Colon (tissue), 2 donors: ENCODE measurements around the gene TSKU.

Source experiments
- FAIRE-seq: peaks from 2 replicates; lab custom pipeline; 2012; peaks lifted over from hg19 to GRCh38; lab: Jason Lieb, UNC
- donor health status: control.
- donor health status: control.

The TSKU gene

GRCh38 chr11:76752321-76753143, 30.6 kb upstream of the TSKU start:
- FAIRE-seq, result no peak

GRCh38 chr11:76753449-76753848, 29.7 kb upstream of the TSKU start:
- no peak for FAIRE-seq

- no peak for FAIRE-seq
Measured at GRCh38 chr11:76753950-76754349, 29.2 kb upstream of the TSKU start.

- FAIRE-seq, result no peak
Measured at GRCh38 chr11:76756341-76756741, 26.8 kb upstream of the TSKU start.

- no peak for FAIRE-seq
Measured at GRCh38 chr11:76758311-76758710, 24.8 kb upstream of the TSKU start.

- FAIRE-seq, result no peak
Measured at GRCh38 chr11:76759092-76759491, 24.1 kb upstream of the TSKU start.

GRCh38 chr11:76759517-76759916, 23.6 kb upstream of the TSKU start:
- FAIRE-seq, result no peak

GRCh38 chr11:76760236-76760635, 22.9 kb upstream of the TSKU start:
- no peak for FAIRE-seq

- FAIRE-seq, result no peak
Measured at GRCh38 chr11:76761718-76762355, 21.3 kb upstream of the TSKU start.

- no peak for FAIRE-seq
Measured at GRCh38 chr11:76762356-76762752, 20.8 kb upstream of the TSKU start.

- no peak for FAIRE-seq
Measured at GRCh38 chr11:76762867-76763572, 20.1 kb upstream of the TSKU start.

- FAIRE-seq, result no peak
Measured at GRCh38 chr11:76763573-76764346, 19.4 kb upstream of the TSKU start.

- no peak for FAIRE-seq
Measured at GRCh38 chr11:76764941-76765665, 18.1 kb upstream of the TSKU start.

- FAIRE-seq, result no peak
Measured at GRCh38 chr11:76765863-76766350, 17.2 kb upstream of the TSKU start.

- no peak for FAIRE-seq
Measured at GRCh38 chr11:76766521-76766920, 16.6 kb upstream of the TSKU start.

GRCh38 chr11:76767659-76768058, 15.5 kb upstream of the TSKU start:
- FAIRE-seq, result no peak

GRCh38 chr11:76768088-76768908, 14.9 kb upstream of the TSKU start:
- FAIRE-seq, result no peak

- FAIRE-seq, result no peak
Measured at GRCh38 chr11:76768909-76769560, 14.1 kb upstream of the TSKU start.

- FAIRE-seq, result no peak
Measured at GRCh38 chr11:76769645-76770586, 13.2 kb upstream of the TSKU start.
